Endothelial cell (in vitro differentiated cells): ENCODE results near the gene RING1. TPM values are rescaled to one million over a fixed set of nuclear protein-coding genes. Genes with fewer than 3 reads are reported as not detected.

Experiments used
- DNase-seq: peaks from one replicate; pipeline ENCODE4 v3.0.0; 2021; ENCODE audit warnings: low spot score
- H3K27ac Mint-ChIP-seq: one replicate; pipeline ENCODE4 v1.8.0; 2021; ENCODE audit warnings: mixed read lengths, inconsistent platforms; ENCODE audit not compliant: unreplicated experiment
- H3K27me3 Mint-ChIP-seq: one replicate; pipeline ENCODE4 v1.8.0; 2021; ENCODE audit warnings: mild to moderate bottlenecking, moderate library complexity, mixed read lengths, inconsistent platforms; ENCODE audit not compliant: unreplicated experiment
- H3K36me3 Mint-ChIP-seq: one replicate; pipeline ENCODE4 v1.8.0; 2021; ENCODE audit warnings: mild to moderate bottlenecking, low read depth, mixed read lengths, inconsistent platforms; ENCODE audit not compliant: unreplicated experiment
- H3K4me1 Mint-ChIP-seq: one replicate; pipeline ENCODE4 v1.8.0; 2021; ENCODE audit warnings: mild to moderate bottlenecking, mixed read lengths, inconsistent platforms; ENCODE audit not compliant: unreplicated experiment
- H3K4me3 Mint-ChIP-seq: one replicate; pipeline ENCODE4 v1.8.0; 2021; ENCODE audit warnings: mild to moderate bottlenecking, mixed read lengths, inconsistent platforms; ENCODE audit not compliant: unreplicated experiment
- H3K9me3 Mint-ChIP-seq: one replicate; pipeline ENCODE4 v1.8.0; 2021; ENCODE audit warnings: mixed read lengths, inconsistent platforms; ENCODE audit not compliant: unreplicated experiment
- total RNA-seq: library from RNA; stranded (reverse); fragmentation: NEBNext Ultra II Directional; extraction: Animal tissue kit (Norgen Biotek cat#: 25700); gene quantifications from one replicate; pipeline ENCODE4 v1.2.1, GENCODE V29; 2021; ENCODE audit not compliant: unreplicated experiment
- TF ChIP-seq, protein P1 (sequence below): fragments of 200-600 bp; sonication (generic); IDR thresholded peaks from one replicate; pipeline ENCODE4 v1.5.0; 2021; ENCODE audit warnings: antibody characterized with exemption; ENCODE audit not compliant: unreplicated experiment

The RING1 gene
- total RNA-seq, 1 donor from 2014 or later: 19.6 TPM

GRCh38 chr6:33211136-33211535, 2.8 kb downstream of the RING1 start:
- H3K4me3 Mint-ChIP-seq: no peak overlapping the region
- H3K4me1 Mint-ChIP-seq: peaks cover 22% of the 10 kb centered on the region
- peaks cover 36% of the 10 kb centered on the region for H3K27me3 Mint-ChIP-seq
- no peaks in the 10 kb centered on the region for H3K9me3 Mint-ChIP-seq
- no peak for DNase-seq
- H3K27ac Mint-ChIP-seq: no peak overlapping the region
- H3K36me3 Mint-ChIP-seq: peaks cover 28% of the 10 kb centered on the region
- TF ChIP-seq, protein P1, sequence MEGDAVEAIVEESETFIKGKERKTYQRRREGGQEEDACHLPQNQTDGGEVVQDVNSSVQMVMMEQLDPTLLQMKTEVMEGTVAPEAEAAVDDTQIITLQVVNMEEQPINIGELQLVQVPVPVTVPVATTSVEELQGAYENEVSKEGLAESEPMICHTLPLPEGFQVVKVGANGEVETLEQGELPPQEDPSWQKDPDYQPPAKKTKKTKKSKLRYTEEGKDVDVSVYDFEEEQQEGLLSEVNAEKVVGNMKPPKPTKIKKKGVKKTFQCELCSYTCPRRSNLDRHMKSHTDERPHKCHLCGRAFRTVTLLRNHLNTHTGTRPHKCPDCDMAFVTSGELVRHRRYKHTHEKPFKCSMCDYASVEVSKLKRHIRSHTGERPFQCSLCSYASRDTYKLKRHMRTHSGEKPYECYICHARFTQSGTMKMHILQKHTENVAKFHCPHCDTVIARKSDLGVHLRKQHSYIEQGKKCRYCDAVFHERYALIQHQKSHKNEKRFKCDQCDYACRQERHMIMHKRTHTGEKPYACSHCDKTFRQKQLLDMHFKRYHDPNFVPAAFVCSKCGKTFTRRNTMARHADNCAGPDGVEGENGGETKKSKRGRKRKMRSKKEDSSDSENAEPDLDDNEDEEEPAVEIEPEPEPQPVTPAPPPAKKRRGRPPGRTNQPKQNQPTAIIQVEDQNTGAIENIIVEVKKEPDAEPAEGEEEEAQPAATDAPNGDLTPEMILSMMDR: no peak

DNA sequence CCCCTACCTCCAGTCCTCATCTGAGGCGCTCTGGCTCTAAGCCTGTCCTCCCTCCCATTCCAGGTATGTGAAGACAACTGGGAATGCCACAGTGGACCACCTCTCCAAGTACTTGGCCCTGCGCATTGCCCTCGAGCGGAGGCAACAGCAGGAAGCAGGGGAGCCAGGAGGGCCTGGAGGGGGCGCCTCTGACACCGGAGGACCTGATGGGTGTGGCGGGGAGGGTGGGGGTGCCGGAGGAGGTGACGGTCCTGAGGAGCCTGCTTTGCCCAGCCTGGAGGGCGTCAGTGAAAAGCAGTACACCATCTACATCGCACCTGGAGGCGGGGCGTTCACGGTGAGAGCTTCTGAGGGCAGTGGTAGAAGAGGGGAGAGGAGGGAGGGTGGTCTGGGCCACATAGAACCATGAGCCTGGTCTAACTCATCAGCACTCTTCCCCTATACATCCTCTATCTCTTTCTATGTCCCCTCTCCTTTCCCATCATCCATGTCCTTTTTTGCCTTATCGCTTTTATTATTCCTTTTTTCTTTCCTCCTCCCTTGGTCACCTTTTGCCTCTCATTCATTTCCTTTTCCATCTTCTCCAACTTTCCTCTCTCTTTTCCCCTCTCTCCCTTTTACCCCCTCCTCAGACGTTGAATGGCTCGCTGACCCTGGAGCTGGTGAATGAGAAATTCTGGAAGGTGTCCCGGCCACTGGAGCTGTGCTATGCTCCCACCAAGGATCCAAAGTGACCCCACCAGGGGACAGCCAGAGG, 3.5 kb downstream of the RING1 start:
- H3K9me3 Mint-ChIP-seq: no peaks in the 10 kb centered on the region
- H3K27ac Mint-ChIP-seq: no peak overlapping the region
- peaks cover 36% of the 10 kb centered on the region for H3K27me3 Mint-ChIP-seq
- peaks cover 28% of the 10 kb centered on the region for H3K36me3 Mint-ChIP-seq
- peaks cover 18% of the 10 kb centered on the region for H3K4me1 Mint-ChIP-seq
- no peak for DNase-seq
- H3K4me3 Mint-ChIP-seq: peak overlapping the region; percentile 71
- TF ChIP-seq, protein P1: no peak

- no peak for DNase-seq
- no peak overlapping the region for H3K27ac Mint-ChIP-seq
- peaks cover 28% of the 10 kb centered on the region for H3K36me3 Mint-ChIP-seq
- peaks cover 18% of the 10 kb centered on the region for H3K4me1 Mint-ChIP-seq
- TF ChIP-seq, protein P1: no peak
- H3K9me3 Mint-ChIP-seq: no peaks in the 10 kb centered on the region
- peak overlapping the region; percentile 92 for H3K4me3 Mint-ChIP-seq
- peaks cover 36% of the 10 kb centered on the region for H3K27me3 Mint-ChIP-seq
These were observed 4.5 kb downstream of the RING1 start for GRCh38 chr6:33212857-33213165.

DNA sequence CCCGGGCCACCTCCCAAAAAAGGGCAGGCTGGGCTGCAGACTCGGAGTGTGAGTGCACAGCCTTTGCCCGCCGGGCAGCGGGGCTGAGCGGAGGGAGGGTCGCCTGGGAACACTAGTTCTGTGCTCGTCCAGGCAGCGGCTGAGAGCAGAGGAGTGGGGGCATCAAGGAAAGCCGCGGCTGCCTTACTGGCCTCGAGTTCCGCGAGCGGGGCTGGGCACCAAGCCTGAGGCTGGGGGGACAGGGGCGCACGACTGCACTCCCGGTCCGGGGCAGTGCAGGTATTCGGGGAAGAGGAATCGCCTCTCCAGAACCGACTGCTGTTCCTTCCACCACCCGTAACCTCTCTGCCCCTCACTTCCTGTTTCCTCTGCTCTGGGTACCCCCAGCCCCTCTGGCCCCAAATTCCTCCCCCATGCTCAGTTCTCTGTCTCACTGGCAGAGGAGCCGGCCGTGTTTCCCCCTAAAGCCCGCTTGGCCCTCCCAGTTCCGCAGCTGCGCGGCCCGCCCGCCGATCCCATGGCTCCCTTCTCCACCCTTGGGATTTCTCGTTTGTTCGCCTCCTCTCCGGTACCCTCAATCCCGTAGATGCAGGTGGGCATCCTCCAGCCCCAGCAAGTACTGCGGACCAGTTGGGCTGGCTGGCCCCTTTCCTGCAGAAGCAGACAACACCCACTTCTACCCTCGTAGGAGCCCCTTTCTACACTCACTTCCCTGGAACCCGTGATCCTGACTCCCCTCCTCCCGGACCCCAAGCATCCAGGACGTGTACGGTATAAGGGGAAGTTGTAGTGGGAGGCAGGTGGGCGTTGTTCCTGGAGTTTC, 5.1 kb downstream of the RING1 start:
- Mint-ChIP-seq H3K9me3 (no peaks in the 10 kb centered on the region), H3K4me1 (peaks cover 18% of the 10 kb centered on the region), H3K27ac (no peak overlapping the region), H3K4me3 (peak overlapping the region; percentile 92), H3K36me3 (peaks cover 28% of the 10 kb centered on the region), H3K27me3 (peaks cover 36% of the 10 kb centered on the region)
- no peak for DNase-seq
- TF ChIP-seq, protein P1: no peak

GRCh38 chr6:33213989-33214335, 5.7 kb downstream of the RING1 start:
- peak overlapping the region; percentile 92 for H3K4me3 Mint-ChIP-seq
- TF ChIP-seq, protein P1: no peak
- no peak for DNase-seq
- H3K27me3 Mint-ChIP-seq: peaks cover 33% of the 10 kb centered on the region
- H3K36me3 Mint-ChIP-seq: peaks cover 25% of the 10 kb centered on the region
- H3K27ac Mint-ChIP-seq: no peak overlapping the region
- H3K9me3 Mint-ChIP-seq: no peaks in the 10 kb centered on the region
- peaks cover 15% of the 10 kb centered on the region for H3K4me1 Mint-ChIP-seq
